ENCODE results near the gene ZCCHC14.

- TF ChIP-seq, protein P1, sequence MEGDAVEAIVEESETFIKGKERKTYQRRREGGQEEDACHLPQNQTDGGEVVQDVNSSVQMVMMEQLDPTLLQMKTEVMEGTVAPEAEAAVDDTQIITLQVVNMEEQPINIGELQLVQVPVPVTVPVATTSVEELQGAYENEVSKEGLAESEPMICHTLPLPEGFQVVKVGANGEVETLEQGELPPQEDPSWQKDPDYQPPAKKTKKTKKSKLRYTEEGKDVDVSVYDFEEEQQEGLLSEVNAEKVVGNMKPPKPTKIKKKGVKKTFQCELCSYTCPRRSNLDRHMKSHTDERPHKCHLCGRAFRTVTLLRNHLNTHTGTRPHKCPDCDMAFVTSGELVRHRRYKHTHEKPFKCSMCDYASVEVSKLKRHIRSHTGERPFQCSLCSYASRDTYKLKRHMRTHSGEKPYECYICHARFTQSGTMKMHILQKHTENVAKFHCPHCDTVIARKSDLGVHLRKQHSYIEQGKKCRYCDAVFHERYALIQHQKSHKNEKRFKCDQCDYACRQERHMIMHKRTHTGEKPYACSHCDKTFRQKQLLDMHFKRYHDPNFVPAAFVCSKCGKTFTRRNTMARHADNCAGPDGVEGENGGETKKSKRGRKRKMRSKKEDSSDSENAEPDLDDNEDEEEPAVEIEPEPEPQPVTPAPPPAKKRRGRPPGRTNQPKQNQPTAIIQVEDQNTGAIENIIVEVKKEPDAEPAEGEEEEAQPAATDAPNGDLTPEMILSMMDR (IDR thresholded peaks at IDR 0.05), result no peak
- no peak for TF ChIP-seq POLR2A (IDR thresholded peaks at IDR 0.05)
Observed at GRCh38 chr16:87441886-87442580, 50.8 kb downstream of the ZCCHC14 start.
